HG02571 (cell line): ENCODE measurements around the gene WWOX.

Experiments
- ATAC-seq: cut with Tn5 transposase; IDR thresholded peaks from one replicate; pipeline ENCODE4 v1.9.1; 2021; ENCODE audit warnings: mild to moderate bottlenecking, moderate library complexity; ENCODE audit not compliant: unreplicated experiment

WWOX gene

DNA sequence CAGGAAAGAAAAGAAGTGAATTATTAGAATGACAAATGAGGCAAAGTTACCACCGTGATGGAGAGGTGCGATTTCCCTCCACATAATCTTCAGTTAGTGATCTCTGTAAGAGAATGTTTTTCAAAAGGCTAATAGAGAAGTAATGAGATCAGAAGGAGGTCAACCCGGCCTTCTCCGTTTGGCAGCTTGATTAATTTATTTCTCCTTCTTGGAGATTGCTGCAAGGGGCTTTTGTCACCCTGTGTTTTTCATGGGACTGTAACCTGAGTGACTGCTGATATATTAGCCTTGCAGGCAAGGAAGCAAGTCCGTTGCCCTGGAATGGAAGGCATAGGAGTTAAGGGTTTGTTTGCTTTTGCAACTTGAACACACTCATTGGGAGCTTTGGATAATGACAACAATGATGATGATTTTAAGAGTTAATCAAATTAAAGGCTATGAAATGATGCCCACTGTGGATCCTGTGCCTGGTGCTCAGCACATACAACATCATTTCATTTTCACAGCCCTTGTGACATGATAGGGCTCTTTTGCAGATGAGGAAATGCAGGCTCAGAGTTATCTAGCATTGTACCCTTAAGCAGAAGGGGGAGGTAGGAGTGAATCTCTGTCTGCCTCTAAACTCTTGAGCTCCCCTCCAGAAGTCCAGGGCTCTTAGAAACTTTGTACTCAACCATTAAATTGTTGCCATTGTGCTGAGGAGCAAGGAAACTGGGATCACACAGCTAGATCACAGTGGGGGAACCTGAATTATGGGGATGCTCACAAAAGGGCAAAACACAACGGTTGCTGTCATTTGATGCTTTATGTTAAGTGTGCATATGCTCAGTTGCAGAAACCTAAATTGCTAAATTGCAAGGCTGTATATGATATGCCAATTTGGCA is 226.3 kb downstream of the WWOX start:
- ATAC-seq = no peak

DNA sequence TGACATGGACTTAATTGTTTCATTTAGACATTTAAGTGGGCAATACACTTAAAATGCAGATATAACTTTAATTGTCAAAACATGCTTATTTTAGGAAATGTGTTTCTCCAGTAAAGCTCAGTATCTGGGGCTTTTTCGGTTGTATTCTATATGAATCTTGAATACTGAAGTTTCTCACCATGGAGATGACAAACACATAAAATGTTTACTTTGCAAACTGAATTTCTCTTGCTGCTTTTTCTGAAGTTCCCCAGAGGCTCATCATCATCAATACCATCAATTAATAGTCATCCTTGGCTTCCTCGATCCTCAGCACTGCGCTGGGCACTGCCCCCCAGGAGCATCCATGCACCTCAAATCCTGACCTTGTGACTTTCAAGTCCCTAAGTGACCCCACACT is 227.3 kb downstream of the WWOX start:
- no peak for ATAC-seq

DNA sequence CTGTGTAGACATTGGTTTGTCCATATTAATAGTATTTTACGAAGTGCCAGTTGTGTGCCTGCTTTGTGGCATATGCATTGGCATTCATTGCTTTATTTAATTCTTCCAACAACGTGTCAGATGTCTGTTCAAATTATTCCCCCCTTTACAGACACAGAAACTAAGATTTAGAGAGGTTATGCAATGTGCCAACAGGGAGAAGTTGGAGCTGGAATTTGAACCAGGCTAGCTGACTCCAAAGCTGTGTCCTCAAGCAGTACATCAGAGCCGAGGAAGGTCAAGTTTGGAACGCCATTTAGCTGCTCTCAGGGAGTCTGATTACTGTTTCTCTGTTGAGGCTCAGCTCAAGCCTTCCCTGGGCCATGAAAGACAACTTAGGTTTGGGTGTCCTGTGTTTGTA is 232.3 kb downstream of the WWOX start:
- no peak for ATAC-seq

DNA sequence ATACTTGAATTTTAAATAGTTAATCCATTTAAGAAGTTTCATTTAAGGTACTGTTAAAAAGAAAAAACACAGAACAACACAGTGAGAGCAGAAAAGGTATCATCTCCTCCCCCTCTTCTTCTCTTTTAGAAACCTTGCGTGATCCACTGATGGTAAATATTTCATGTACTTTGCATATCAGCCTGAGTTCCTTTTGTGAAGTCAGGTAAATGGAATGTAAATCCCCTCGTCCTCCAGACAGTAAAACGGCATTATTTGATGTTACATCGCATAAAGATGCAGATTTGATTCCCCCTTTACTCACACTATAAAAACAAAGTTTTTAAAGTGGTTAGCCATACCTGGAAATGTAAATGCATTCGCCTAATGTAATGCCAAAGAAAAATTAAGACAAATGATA is 234.4 kb downstream of the WWOX start:
- ATAC-seq = no peak

DNA sequence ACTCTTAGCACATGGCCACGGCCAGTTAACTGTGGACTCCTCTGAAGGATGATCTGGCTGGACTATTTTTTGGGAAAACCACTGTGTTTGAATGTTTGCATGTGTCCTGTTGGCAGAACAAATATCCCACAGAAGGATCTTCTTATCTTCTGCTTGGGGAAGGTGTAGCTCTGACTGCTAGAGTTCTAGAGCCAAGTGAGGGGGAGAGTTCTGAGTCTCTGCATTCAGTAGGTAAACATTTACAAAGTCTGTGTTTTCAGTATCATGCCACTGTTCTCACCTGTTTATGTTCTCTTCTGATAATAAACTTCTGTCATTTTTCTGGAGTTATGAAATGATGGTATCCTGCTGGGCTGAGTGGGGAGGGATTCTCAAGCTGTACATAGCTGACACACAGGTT is 241.1 kb downstream of the WWOX start:
- ATAC-seq = no peak

DNA sequence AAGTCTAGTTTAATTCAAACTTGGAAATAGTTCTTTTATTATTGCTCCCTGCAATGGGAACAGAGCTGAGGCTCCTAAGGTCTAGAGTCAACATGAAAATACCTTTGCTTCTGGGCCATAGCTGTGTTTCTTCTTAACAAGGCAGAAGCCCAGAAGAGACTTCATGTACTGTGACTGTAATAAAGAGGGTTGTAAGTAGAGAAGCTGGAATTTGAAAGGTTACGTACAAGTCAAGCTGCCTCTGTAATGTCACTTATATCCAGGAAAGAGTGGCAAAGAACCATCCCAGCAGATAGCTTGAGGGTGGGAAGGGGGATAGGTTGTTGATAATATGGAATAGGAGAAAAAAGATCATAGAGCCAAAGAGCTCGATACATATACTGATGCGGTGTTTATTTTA is 248.6 kb downstream of the WWOX start:
- no peak for ATAC-seq

DNA sequence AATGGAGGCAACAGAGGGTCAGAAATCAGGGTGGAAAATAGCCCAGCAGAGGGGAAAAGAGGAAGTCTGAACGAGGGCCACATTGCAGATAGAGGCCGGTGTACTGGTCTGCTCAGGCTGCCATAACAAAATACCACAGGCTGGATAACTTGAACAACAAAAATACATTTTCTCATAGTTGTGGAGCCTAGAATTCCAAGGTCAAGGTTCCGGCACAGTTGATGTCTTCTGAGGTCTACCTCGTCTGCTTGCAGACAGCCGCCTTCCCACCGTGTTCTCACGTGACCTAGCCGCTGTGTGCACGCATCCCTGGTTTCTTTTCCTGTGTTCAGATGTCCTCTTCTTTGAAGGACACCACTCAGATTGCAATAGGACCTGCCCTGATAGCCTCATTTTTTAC is 249.4 kb downstream of the WWOX start:
- no peak for ATAC-seq

DNA sequence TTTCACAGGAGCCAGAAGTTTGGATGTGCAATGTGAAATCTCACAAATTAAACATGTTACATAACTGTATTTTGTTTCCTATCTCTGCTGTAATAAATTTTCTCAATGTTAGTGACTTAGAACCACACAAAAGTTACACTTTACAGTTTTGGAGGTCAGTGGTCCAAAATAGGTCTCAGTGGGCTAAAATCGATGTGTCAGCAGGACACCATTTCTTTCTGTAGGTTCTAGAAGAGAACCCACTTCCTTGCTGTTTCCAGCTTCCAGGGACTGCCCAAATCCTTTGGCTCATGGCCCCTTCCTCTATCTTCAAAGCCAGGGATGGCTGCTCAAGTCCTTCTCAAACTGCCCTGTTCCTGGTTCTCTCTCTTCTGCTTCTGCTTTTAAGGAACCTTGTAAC is 252.7 kb downstream of the WWOX start:
- no peak for ATAC-seq

DNA sequence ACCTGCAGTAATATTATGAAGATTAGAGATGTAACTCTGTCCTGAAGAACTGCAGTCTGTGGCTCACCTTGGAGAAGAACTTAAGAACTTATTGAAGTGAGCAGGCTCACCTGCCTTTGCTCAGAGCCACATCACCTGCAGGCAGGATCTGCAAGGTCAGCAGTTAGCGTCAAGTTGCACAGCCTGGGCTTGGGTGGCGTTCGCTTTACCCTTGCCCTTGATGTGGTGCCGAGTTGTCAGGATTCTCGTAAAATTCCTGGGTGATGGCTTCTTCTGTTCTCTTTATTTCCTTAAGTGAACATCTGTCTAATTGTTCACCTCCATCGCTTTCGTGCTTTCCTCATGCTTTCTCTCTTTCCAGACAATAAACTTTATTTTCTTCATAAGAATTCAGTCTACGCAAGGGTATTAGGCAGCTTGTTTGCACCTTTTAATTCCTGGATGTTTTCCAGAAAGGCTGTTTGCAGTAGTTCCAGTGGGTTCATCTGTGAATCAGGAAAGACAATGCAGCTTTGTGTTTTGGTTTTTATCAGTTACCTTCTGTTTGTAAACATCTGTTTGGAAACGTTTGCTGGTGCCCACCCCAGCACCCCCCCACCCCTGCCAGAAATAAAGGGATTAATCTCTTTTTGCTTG is 254.3 kb downstream of the WWOX start:
- no peak for ATAC-seq

DNA sequence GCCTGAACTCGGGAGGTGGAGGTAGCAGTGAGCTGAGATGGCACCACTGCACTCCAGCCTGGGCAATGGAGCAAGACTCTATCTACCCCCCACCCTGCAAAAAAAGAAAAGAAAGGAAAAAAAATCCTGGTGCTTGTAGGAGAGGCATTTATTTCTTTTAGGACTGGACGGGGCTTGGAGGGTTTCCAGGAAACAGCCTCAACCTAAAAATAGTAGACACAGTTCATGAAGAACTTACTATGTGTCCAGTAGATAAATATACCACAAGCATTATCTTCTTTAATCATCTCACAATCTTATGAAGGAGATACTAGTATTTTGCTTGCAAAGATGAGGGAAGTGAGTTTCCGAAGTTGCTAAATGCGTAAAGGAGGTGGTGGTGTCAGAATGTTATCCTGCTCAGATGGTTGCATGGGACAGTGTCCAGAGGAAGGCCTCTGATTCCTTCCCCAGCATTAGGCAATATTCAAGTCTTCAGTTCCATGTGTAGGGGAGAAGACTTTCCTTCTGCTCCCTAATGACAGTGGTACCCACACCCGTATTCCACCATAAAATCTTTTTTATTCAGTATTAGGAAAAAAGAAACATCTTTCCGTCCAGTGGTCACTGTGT is 263.2 kb downstream of the WWOX start:
- ATAC-seq = no peak

DNA sequence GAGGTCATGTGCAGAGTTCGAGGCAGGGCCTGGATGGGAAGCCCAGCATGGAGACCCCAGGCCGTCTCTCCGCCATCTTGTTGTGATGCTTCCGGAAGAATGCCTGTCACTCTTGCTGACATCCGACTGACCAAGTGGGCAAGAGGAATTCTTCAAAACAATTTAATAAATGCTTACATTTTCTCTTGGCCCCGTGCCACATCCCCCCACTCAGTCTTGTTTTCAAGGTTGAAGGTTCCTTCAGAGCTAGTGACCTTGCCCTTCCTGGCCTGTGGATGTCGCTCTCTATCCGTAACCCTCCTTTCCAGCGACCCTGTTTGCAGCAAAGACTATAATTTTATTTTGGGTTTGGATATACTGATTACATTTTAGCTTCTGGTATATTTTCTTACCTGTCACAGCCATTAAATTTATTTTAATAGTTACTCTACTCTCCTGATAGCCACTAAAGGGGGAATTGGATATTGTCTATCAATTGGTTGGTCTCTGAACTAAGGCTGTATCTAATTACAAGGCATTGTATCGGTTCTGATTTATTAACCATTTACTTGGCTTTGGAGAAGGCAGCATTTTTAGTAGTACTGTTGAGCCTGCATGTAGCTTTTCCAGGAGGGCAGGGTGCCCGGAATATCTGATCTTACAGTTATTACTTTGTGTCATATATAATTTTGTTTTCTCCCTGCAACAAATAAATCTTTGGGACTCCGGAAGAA is 264.5 kb downstream of the WWOX start:
- ATAC-seq = no peak

DNA sequence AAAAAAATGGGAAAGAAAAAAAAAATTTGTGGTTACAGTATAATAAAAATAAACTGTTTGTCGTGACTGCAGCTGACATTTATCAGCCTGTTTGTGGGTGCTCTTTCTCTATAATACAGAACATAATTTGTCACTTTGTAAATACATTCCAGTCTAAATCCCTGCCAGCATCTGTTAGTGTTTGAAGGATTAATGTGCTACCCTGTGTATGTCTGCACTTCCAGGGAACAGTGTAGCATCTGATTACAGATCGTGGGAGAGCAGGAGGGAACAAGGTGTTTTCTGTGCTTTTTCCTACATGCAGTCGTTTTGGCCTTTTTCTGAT is 265.1 kb downstream of the WWOX start:
- ATAC-seq = no peak

DNA sequence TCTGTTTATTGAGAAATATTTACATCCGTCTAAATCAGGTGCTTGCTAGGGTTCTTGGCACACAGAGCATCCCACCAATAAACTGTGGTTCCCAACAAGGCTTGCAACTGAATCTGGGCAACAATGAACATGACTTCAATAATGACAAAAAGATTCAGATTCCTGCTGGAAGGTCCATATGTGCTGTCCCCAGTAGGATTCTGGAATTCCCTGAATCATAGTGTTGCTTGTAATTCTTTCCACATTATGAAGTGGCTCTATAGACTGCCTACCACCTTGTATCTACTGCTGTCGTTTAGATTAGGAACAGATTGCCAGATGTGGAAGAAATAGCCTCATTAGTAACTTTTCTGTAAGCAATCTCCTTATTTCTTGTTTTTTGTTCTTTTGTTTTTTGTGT is 265.9 kb downstream of the WWOX start:
- no peak for ATAC-seq

DNA sequence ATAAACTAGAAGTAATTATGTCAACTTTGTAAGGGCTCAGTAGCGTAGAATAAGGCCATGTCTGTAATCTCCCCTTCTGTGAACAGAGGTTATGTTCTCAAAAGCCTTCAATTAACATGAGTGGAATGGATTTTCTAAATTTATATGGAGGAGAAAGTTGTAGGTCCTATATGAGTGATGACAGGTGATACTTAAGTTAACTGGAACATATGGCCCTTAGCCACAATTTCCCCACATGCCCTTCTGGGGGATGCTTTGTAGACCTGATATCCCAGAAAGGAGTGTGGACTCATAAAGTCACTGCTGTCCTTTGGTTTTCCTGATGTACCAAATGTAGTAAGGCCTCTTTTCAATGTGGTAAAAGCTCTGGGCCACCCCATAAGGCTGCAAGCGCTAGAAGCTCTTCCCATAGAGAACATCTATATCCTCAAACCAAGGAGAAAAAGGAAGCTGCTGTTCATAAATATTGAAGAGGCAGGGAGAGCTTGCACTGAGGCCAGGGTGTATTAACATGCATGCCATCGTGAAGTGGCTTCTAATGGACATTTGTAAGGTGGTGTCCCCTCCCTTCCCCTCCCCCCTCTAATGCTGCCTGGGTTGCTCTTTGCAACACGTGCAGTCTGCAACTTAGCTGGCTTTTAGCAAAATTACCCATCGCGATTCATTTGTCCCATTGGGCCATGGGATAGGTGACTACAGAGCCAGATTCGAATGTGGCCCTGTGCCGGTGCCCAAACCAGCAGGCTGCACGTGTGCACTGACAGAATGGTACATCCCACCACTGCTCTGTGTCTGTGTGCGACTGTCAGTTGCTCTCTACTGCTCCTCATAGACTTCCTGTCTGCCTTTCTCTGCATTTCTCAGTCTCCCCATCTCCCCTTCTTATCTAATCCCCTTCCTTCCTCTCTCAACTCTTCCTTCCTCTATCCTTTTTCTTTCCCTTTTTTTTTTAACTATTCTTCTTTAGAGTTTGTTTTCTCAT is 269.0 kb downstream of the WWOX start:
- no peak for ATAC-seq

DNA sequence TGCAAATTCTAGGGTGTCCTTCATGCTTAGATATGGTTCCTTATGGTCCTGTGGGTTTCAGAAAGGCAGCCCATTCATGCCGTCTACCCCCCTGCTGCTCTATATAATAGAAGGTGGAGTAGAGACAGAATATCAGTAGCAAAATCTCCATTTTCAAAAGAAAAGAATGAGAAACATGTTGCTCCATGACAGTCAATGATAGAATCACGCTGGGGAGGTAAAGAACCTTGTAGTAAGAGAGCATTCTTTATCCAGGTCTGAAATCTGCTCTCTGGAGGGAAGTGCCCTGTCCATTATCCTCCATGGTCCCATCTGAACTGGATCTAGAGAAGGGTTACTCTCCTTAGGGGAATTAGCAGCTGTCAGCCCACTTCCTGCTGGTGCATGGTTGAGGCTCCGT is 272.8 kb downstream of the WWOX start:
- no peak for ATAC-seq

DNA sequence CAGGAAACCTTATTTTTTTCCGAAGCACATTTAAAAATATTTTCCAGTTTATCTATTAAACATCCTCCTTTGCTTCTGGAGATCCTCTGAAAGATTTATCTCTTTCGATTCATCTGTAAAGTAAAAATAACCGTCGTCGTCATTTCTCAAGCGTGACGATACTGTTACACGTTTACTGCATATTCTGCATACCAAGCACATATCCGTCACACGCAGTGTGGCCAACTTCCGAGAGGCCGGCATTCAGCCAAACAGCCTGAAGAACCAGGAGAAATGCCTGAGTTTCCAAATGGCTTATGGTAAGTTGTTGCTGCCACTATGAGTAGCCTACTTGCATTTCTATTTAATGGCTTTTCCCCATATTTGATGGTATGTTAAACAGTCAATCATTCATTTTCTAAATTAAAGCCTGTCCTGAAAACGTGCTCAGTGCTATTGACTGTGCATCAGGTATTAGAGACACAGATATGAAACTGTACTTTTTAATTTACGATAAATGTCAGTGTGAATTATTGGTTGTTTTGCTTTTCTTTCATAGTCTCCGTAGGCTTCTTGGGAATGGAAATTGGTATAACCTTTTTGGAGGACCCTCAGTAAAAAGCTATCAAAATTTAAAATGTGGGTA is 275.7 kb downstream of the WWOX start:
- ATAC-seq = no peak

DNA sequence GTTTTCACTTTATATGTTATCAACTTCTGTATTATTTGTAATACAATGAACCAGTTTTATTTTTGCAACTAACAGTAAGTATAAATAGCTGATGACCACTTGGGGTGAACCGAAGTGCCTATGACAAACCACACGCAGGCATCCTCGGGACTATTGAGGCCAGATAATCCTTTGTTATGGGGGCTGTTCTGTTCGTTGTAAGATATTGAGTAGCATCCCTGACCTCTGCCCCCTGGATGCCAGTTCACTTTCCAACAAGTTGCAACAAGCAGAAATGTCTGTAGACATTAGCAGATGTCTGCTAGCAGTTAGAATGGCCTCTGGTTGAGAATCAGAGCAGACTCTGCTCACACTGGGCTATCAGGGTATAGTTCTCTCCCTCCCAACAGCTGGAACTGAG is 277.0 kb downstream of the WWOX start:
- ATAC-seq = no peak

DNA sequence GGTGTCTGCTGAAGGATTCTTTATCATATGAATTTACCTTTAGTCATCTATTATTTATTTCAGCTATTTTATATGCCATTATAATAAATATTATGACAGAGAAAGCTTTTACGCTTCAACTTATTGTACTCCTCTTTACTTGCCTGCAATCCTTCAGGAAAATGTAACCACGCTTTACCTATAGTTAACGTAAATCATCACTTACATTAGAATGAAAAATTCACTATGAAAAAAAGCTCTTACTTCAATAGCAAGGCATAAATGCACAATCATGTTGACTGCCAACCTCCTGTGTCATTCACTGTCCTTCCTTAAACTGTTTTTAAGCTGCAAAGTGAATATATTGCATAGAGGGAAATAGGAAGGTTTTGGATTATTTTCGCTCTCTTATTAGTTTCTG is 277.9 kb downstream of the WWOX start:
- ATAC-seq = no peak

DNA sequence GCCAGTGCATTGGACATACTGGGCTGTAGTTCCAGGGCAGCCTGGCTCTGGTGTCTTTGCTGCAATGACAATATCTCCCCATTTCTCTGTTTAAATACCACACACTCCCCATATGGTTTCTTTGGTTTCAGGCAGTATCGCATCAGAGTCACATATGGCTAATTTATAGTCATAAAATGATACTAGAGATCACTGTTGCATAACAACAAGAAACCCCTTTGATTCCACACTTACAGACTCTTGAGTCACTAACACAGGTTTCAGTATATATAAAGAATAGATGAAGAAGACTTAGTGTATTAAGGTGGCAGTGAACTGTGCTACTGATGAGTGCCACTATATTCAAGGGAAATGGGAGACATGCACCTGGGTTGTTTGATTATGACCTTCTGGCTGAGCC is 281.6 kb downstream of the WWOX start:
- no peak for ATAC-seq

DNA sequence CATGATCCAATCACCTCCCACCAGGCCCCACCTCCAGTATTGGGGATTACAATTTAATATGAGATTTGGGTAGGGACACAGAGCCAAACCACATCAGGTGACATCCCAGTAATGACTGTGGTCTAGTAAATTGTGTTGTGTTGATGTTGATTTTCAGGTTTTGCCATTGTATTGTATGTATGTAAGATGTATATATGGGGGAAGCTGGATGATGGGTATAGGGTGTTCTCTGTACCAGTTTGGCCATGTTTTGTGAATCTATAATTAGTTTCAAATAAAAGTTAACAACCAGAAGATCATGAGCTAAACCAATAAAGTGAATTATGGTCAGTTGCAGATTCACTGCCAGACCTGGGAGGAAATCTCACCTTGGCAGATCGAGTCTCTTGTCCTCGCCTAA is 283.7 kb downstream of the WWOX start:
- no peak for ATAC-seq
